Osteoblast (primary cell): ENCODE results near the gene SDF2. TPM values are rescaled to one million over a fixed set of nuclear protein-coding genes. Genes with fewer than 3 reads are reported as not detected.
"Not testable (repeated sequence)": the region's sequence is repeated elsewhere in the genome, so short reads cannot be mapped to it uniquely, and the experiment has no call there.

ENCODE experiments used
- DNase-seq: peaks from one replicate; pipeline ENCODE4 v3.0.0; 2011; ENCODE audit warnings: low spot score, mixed read lengths; ENCODE audit not compliant: insufficient read length; ENCODE audit errors: missing footprints
- H2AFZ ChIP-seq: 2 replicates; pipeline ENCODE4 v1.6.0; 2011; ENCODE audit warnings: mild to moderate bottlenecking, low read length
- H3K27ac ChIP-seq: 2 replicates; pipeline ENCODE4 v1.5.1; 2011; ENCODE audit warnings: mild to moderate bottlenecking, low read depth, low read length, moderate library complexity
- H3K27me3 ChIP-seq: 2 replicates; pipeline ENCODE4 v1.6.0; 2012; ENCODE audit warnings: mild to moderate bottlenecking, control low read depth, inconsistent platforms, low read length, moderate library complexity; ENCODE audit not compliant: insufficient read depth
- H3K36me3 ChIP-seq: 2 replicates; pipeline ENCODE4 v1.5.1; 2011; ENCODE audit warnings: mild to moderate bottlenecking, low read length, control low read depth, moderate library complexity; ENCODE audit not compliant: insufficient read depth
- H3K4me1 ChIP-seq: 2 replicates; pipeline ENCODE4 v1.5.1; 2011; ENCODE audit warnings: mild to moderate bottlenecking, low read length, control low read depth, moderate library complexity; ENCODE audit not compliant: insufficient read depth
- H3K4me2 ChIP-seq: 2 replicates; pipeline ENCODE4 v1.6.0; 2011; ENCODE audit warnings: mild to moderate bottlenecking, low read length; ENCODE audit not compliant: insufficient read depth
- H3K4me3 ChIP-seq: fragments of 200-600 bp; sonication (generic); 3 replicates; pipeline ENCODE4 v1.5.1; 2012; ENCODE audit warnings: mild to moderate bottlenecking, low read length, inconsistent platforms; ENCODE audit not compliant: insufficient read depth
- H3K79me2 ChIP-seq: 2 replicates; pipeline ENCODE4 v1.6.0; 2012; ENCODE audit warnings: mild to moderate bottlenecking, low read length, control low read depth, inconsistent platforms; ENCODE audit not compliant: insufficient read depth
- H3K9me3 ChIP-seq: 2 replicates; pipeline ENCODE4 v1.5.1; 2011; ENCODE audit warnings: low read depth, low read length, control low read depth
- H4K20me1 ChIP-seq: 2 replicates; pipeline ENCODE4 v1.6.0; 2012; ENCODE audit warnings: mild to moderate bottlenecking, low read length, control low read depth; ENCODE audit not compliant: insufficient read depth
- total RNA-seq: library from RNA; depleted of rRNA; stranded (reverse); fragments of >200 nt; gene quantifications from 2 replicates; pipeline ENCODE4 v1.2.3, GENCODE V29; 2012
- TF ChIP-seq, protein P1 (sequence below): IDR thresholded peaks from 2 replicates; pipeline ENCODE4 v1.5.1; 2011; ENCODE audit warnings: mild to moderate bottlenecking, low read depth, low read length, moderate library complexity; ENCODE audit errors: extremely low read depth

SDF2 gene
- total RNA-seq, 1 donor, result 40.9 TPM

DNA sequence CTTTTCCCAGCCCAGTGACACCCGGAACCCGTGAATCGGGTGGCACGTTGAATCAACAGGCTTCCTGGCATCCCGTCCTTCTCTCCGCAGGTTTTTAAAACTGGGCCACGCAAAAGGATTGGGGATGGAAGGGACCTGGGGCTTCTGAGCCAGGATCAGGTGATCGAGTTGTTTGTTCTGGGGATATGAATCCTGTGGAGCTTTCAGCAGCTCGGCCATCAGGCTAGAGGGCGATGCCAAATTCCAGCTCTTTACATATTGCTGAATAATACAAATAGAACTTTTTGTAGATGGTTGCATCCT lies 772 bp upstream of the SDF2 start:
- DNase-seq, result no peak
- Histone ChIP-seq H3K79me2 (peaks cover 86% of the 10 kb centered on the region), H2AFZ (peak overlapping the region; percentile 99), H3K9me3 (no peaks in the 10 kb centered on the region), H4K20me1 (peaks cover 43% of the 10 kb centered on the region), H3K4me1 (peaks cover 29% of the 10 kb centered on the region), H3K36me3 (peaks cover 11% of the 10 kb centered on the region), H3K4me3 (peak overlapping the region; percentile 91), H3K27ac (peak overlapping the region; percentile 98), H3K4me2 (peak overlapping the region; percentile 93), H3K27me3 (no peaks in the 10 kb centered on the region)
- TF ChIP-seq, protein P1, sequence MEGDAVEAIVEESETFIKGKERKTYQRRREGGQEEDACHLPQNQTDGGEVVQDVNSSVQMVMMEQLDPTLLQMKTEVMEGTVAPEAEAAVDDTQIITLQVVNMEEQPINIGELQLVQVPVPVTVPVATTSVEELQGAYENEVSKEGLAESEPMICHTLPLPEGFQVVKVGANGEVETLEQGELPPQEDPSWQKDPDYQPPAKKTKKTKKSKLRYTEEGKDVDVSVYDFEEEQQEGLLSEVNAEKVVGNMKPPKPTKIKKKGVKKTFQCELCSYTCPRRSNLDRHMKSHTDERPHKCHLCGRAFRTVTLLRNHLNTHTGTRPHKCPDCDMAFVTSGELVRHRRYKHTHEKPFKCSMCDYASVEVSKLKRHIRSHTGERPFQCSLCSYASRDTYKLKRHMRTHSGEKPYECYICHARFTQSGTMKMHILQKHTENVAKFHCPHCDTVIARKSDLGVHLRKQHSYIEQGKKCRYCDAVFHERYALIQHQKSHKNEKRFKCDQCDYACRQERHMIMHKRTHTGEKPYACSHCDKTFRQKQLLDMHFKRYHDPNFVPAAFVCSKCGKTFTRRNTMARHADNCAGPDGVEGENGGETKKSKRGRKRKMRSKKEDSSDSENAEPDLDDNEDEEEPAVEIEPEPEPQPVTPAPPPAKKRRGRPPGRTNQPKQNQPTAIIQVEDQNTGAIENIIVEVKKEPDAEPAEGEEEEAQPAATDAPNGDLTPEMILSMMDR, result no peak

- H3K4me3 ChIP-seq, H2AFZ ChIP-seq, H3K4me2 ChIP-seq, H3K27me3 ChIP-seq, H3K9me3 ChIP-seq, H3K27ac ChIP-seq, DNase-seq: not testable (repeated sequence)
- peaks cover 21% of the 10 kb centered on the region for H3K36me3 ChIP-seq
- peaks cover 31% of the 10 kb centered on the region for H4K20me1 ChIP-seq
- H3K4me1 ChIP-seq, result peaks cover 29% of the 10 kb centered on the region
- H3K79me2 ChIP-seq, result peaks cover 84% of the 10 kb centered on the region
These were observed 2.2 kb downstream of the SDF2 start for GRCh38 chr17:28659497-28659881.

DNA sequence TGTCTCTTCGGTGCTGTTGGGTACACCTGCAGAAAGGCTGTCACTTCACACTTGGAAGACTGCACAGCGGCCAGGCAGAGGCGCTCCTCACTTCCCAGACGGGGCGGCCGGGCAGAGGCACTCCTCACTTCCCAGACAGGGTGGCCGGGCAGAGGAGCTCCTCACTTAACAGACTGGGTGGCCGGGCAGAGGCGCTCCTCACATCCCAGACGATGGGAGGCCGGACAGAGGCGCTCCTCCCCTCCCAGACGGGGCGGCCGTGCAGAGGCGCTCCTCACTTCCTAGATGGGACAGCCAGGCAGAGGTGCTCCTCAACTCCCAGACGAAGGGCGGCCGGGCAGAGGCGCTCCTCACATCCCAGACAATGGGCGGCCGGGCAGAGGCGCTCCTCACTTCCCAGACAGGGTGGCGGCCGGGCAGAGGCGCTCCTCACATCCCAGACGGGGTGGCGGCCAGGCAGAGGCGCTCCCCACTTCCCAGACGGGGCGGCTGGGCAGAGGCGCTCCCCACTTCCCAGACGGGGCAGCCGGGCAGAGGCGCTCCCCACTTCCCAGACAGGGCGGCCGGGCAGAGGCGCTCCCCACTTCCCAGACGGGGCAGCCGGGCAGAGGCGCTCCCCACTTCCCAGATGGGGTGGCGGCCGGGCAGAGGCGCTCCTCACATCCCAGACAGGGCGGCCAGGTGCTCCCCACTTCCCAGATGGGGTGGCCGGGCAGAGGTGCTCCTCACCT lies 2.8 kb downstream of the SDF2 start:
- H3K9me3 ChIP-seq, DNase-seq, H3K27me3 ChIP-seq, H3K4me3 ChIP-seq, H3K4me2 ChIP-seq, H2AFZ ChIP-seq, H3K27ac ChIP-seq: not testable (repeated sequence)
- Histone ChIP-seq H3K4me1 (peaks cover 29% of the 10 kb centered on the region), H3K79me2 (peaks cover 83% of the 10 kb centered on the region), H4K20me1 (peaks cover 26% of the 10 kb centered on the region), H3K36me3 (peaks cover 21% of the 10 kb centered on the region)

DNA sequence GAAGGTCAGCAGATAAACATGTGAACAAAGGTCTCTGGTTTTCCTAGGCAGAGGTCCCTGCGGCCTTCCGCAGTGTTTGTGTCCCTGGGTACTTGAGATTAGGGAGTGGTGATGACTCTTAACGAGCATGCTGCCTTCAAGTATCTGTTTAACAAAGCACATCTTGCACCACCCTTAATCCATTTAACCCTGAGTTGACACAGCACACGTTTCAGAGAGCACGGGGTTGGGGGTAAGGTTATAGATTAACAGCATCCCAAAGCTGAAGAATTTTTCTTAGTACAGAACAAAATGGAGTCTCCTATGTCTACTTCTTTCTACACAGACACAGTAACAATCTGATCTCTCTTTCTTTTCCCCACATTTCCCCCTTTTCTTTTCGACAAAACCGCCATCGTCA lies 3.4 kb downstream of the SDF2 start:
- H3K4me2 ChIP-seq, H3K4me3 ChIP-seq, H2AFZ ChIP-seq, H3K9me3 ChIP-seq, H3K27me3 ChIP-seq, DNase-seq, H3K27ac ChIP-seq: not testable (repeated sequence)
- Histone ChIP-seq H4K20me1 (peaks cover 21% of the 10 kb centered on the region), H3K79me2 (peaks cover 82% of the 10 kb centered on the region), H3K36me3 (peaks cover 21% of the 10 kb centered on the region), H3K4me1 (peaks cover 24% of the 10 kb centered on the region)

DNA sequence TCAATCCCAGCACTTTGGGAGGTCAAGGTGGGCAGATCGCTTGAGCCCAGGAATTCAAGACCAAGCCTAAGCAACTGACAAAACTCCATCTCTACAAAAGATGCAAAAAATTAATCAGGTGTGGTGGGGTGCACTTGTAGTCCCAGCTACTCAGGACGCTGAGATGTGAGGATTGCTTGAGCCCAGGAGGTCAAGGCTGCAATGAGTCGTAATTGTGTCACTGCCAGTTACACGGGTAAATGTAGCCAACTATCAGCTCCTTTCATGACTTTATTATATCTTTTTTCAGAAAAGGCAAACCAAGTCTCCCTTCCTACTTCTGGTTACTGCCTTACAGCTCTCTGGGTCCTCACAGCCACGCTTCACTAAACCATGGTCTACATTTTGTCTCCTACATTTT lies 4.0 kb downstream of the SDF2 start:
- peaks cover 18% of the 10 kb centered on the region for H3K4me1 ChIP-seq
- peak; percentile 22 for DNase-seq
- no peaks in the 10 kb centered on the region for H3K27me3 ChIP-seq
- H2AFZ ChIP-seq, result no peak overlapping the region
- peaks cover 26% of the 10 kb centered on the region for H3K36me3 ChIP-seq
- H3K4me3 ChIP-seq, result no peak overlapping the region
- H4K20me1 ChIP-seq, result peaks cover 18% of the 10 kb centered on the region
- H3K79me2 ChIP-seq, result peaks cover 82% of the 10 kb centered on the region
- H3K4me2 ChIP-seq, result no peak overlapping the region
- TF ChIP-seq, protein P1, result no peak
- H3K27ac ChIP-seq, result peak overlapping the region; percentile 24
- no peaks in the 10 kb centered on the region for H3K9me3 ChIP-seq
